WTC11 (cell line): Measurements from ENCODE around the gene SNRNP35.
A peak's percentile ranks its signal among the peaks of the same experiment; 100 is the strongest.

Source experiments
- ARID4B ChIP-seq: sonication (generic); formaldehyde crosslinking; IDR thresholded peaks from 2 replicates; pipeline ENCODE4 v1.8.0; 2023; ENCODE audit warnings: missing genetic modification reagents, mild to moderate bottlenecking, borderline replicate concordance
- CTCF ChIP-seq: fragments of 200-600 bp; IDR thresholded peaks from 2 replicates; pipeline ENCODE4 v1.8.0; 2022; ENCODE audit warnings: antibody characterized with exemption
- ETV6 ChIP-seq: sonication (generic); formaldehyde crosslinking; IDR thresholded peaks from 2 replicates; pipeline ENCODE4 v1.8.1; 2022; ENCODE audit warnings: mild to moderate bottlenecking, missing genetic modification reagents
- NR1H2 ChIP-seq: sonication (generic); formaldehyde crosslinking; IDR thresholded peaks from 2 replicates; pipeline ENCODE4 v1.9.0; 2021; ENCODE audit warnings: mild to moderate bottlenecking, moderate library complexity, missing genetic modification reagents
- SMAD3 ChIP-seq: sonication (generic); formaldehyde crosslinking; IDR thresholded peaks from 2 replicates; pipeline ENCODE4 v1.8.0; 2022; ENCODE audit warnings: missing genetic modification reagents, mild to moderate bottlenecking, borderline replicate concordance
- SMAD4 ChIP-seq: sonication (generic); formaldehyde crosslinking; IDR thresholded peaks from 2 replicates; pipeline ENCODE4 v1.8.0; 2022; ENCODE audit warnings: mild to moderate bottlenecking, missing genetic modification reagents
- TEAD4 ChIP-seq: sonication (generic); formaldehyde crosslinking; IDR thresholded peaks from 2 replicates; pipeline ENCODE4 v1.8.0; 2022; ENCODE audit warnings: mild to moderate bottlenecking, missing genetic modification reagents
- ZBTB43 ChIP-seq: sonication (generic); formaldehyde crosslinking; IDR thresholded peaks from 2 replicates; pipeline ENCODE4 v1.8.1; 2023; ENCODE audit warnings: mild to moderate bottlenecking, missing genetic modification reagents
- ZMAT4 ChIP-seq: fragments of 250-450 bp; sonication (Bioruptor Pico); IDR thresholded peaks from 2 replicates; pipeline ENCODE4 v1.9.0; 2021; ENCODE audit warnings: mild to moderate bottlenecking
- ZNF232 ChIP-seq: sonication (generic); formaldehyde crosslinking; IDR thresholded peaks from 2 replicates; pipeline ENCODE4 v1.8.0; 2022; ENCODE audit warnings: mild to moderate bottlenecking, missing genetic modification reagents
- ZNF317 ChIP-seq: sonication (generic); formaldehyde crosslinking; IDR thresholded peaks from 2 replicates; pipeline ENCODE4 v1.8.1; 2023; ENCODE audit warnings: low read depth, mild to moderate bottlenecking, moderate library complexity, missing genetic modification reagents, borderline replicate concordance
- TF ChIP-seq, protein P1 (sequence below): sonication (generic); formaldehyde crosslinking; IDR thresholded peaks from 2 replicates; pipeline ENCODE4 v1.8.1; 2022; ENCODE audit warnings: low read depth, missing genetic modification reagents, borderline replicate concordance

DNA sequence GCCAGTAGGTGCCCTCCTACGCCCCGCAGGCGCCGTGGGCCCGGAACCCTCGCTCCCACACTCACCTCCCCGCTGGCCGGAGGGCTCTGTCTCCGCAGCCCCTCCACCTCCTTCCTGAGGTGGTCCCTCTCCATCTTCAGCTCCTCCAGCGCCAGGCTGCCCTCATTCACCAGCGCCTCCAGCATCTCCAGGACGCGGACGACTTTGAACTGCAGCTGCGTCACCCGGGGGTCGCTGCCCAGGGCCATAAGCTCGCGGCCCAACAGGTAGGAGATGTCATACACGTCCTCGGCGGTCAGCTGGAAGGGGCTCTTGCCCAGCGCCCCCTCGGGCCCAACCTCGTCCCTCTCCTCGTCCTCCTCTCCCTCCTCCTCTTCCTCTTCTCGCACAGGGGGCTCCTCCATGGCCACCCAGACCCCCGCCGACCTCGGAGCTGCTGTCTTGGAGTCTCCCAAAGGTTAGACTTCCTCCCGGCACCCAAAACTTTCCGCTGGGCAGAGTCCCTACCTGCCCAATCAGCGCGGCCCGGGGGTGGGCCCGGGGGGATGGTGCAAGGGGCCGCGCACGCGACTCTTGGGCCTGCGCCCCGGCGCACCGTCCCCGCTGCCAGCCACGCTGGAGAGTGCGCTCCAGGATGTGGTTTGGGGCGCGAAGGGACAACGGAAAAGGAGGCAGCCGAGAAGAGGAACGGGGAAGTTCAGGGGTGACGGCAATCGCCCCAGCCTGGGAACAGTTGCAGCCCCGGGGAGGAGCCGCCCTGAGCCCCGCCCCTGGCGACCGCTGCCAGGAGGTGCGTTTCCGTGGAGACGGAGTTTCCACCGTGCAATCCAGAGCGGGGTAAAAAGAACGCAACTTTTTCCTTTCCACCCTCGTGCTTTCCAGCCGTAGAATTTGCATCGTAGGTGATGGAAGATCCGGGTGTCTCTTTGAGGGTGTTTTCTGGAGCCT lies 21.6 kb upstream of the SNRNP35 start, which contains the start of gene RILPL2:
- TF ChIP-seq ZNF317 (CRISPR knock-in tag) (no peak), ARID4B (peak; percentile 34; the same call in 1 of the 2 replicates), CTCF (no peak), NR1H2 (no peak), ZNF232 (CRISPR knock-in tag) (0 out of 2 replicates have a peak, but pooled peaks have one; percentile 41), SMAD3 (CRISPR knock-in tag) (0 out of 2 replicates have a peak, but pooled peaks have one; percentile 35), ETV6 (CRISPR knock-in tag) (no peak), ZBTB43 (CRISPR knock-in tag) (no peak), SMAD4 (CRISPR knock-in tag) (no peak), ZMAT4 (CRISPR knock-in tag) (no peak), TEAD4 (CRISPR knock-in tag) (no peak)
- TF ChIP-seq, protein P1, sequence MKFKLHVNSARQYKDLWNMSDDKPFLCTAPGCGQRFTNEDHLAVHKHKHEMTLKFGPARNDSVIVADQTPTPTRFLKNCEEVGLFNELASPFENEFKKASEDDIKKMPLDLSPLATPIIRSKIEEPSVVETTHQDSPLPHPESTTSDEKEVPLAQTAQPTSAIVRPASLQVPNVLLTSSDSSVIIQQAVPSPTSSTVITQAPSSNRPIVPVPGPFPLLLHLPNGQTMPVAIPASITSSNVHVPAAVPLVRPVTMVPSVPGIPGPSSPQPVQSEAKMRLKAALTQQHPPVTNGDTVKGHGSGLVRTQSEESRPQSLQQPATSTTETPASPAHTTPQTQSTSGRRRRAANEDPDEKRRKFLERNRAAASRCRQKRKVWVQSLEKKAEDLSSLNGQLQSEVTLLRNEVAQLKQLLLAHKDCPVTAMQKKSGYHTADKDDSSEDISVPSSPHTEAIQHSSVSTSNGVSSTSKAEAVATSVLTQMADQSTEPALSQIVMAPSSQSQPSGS (CRISPR knock-in tag): no peak
